Thymus (tissue), 11 donors: ENCODE results near the gene PGGHG. TPM values are rescaled to one million over a fixed set of nuclear protein-coding genes. Genes with fewer than 3 reads are reported as not detected.

Experiments
- DNase-seq, 9 donors: peaks; one replicate each; pipeline ENCODE4 v3.0.0-alpha.2; 2013; ENCODE audit warnings: low spot score in 9 of 9, low read depth in 6 of 9, missing footprints in 1 of 9
- H3K27ac ChIP-seq, 2 donors: one replicate each; pipeline ENCODE4 v1.5.1; 2013; ENCODE audit warnings: control low read depth in 1 of 2, low read depth in 1 of 2, low read length in 1 of 2, mild to moderate bottlenecking in 1 of 2, moderate library complexity in 1 of 2
- H3K27me3 ChIP-seq, 2 donors: one replicate each; pipeline ENCODE4 v1.5.1; 2013; ENCODE audit warnings: low read length in 1 of 2; ENCODE audit not compliant: control insufficient read depth in 2 of 2, insufficient read depth in 1 of 2
- H3K36me3 ChIP-seq, 2 donors: one replicate each; pipeline ENCODE4 v1.5.1; 2013; ENCODE audit warnings: low read length in 1 of 2, mild to moderate bottlenecking in 1 of 2, moderate library complexity in 1 of 2; ENCODE audit not compliant: control insufficient read depth in 2 of 2, insufficient read depth in 2 of 2
- H3K4me1 ChIP-seq, 2 donors: one replicate each; pipeline ENCODE4 v1.5.1; 2013; ENCODE audit warnings: low read length in 2 of 2; ENCODE audit not compliant: control insufficient read depth in 2 of 2, insufficient read depth in 2 of 2
- H3K4me3 ChIP-seq, 2 donors: one replicate each; pipeline ENCODE4 v1.5.1; 2013; ENCODE audit warnings: low read length in 2 of 2, control low read depth in 1 of 2, mild to moderate bottlenecking in 1 of 2
- H3K9me3 ChIP-seq, 2 donors: one replicate each; pipeline ENCODE4 v1.5.1; 2013; ENCODE audit warnings: low read length in 1 of 2, mild to moderate bottlenecking in 1 of 2; ENCODE audit not compliant: control insufficient read depth in 2 of 2, insufficient read depth in 1 of 2
- WGBS: extraction: QIAGEN DNeasy Blood & Tissue Kit; methylation state at CpG from one replicate; pipeline ENCODE4 v1.1.7; 2013; 5-methylcytosine and 5-hydroxymethylcytosine counted together
- polyA plus RNA-seq: library from polyadenylated mRNA; stranded (reverse); fragments of 200-250 nt; gene quantifications from one replicate; pipeline ENCODE4 v1.2.3, GENCODE V29; 2013
- total RNA-seq: library from RNA; stranded (reverse); fragments of 120-200 nt; gene quantifications from one replicate; pipeline ENCODE4 v1.2.4, GENCODE V29; 2013
- donor health status: healthy.

The PGGHG gene
- total and polyA plus RNA-seq, 2 donors, result 73.7 to 900 TPM

GRCh38 chr11:335779-336658, 47.1 kb downstream of the PGGHG start:
- Histone ChIP-seq H3K27ac (peak overlapping the region; percentile 19 to 64), H3K9me3 (no peaks in the 10 kb centered on the region), H3K36me3 (no peaks in the 10 kb centered on the region), H3K27me3 (no peaks in the 10 kb centered on the region), H3K4me1 (peaks cover 32 to 62% of the 10 kb centered on the region in 2 donors), H3K4me3 (no peak overlapping the region)
- DNase-seq, result no peak
- WGBS, result 45% methylated on average over 15 of the region's 15 CpGs

DNA sequence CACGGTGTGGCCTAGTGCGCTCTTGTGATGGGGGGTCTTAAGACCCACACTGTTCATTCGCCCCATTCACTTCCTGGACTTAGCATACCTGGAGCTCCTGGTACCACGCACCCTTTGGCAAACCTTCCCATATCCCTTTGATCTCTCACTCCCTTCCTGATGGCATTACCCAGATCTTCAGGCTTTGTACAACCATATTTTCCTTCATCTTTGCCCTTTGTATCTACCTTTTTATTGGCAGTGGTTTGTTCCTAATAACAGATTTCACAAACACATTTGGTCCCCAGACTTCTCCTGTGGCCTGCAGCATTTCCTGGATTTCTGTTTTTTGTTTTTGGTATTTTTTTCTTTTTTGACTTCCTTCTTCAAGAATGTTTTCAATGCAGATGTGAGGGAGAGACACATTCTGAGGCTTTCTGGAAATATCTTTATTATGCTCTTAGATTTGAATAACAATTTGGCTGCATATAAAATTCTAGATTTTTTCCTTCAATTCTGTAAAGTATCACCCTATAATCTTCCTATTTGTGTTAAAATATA, 47.8 kb downstream of the PGGHG start:
- H3K4me3 ChIP-seq, result no peak overlapping the region
- H3K36me3 ChIP-seq, result no peaks in the 10 kb centered on the region
- no peak for DNase-seq
- H3K27me3 ChIP-seq, result no peaks in the 10 kb centered on the region
- WGBS, result 62% methylated on average over 4 of the region's 4 CpGs
- peak overlapping the region; percentile 19 to 64 for H3K27ac ChIP-seq
- H3K4me1 ChIP-seq, result peaks cover 28 to 59% of the 10 kb centered on the region in 2 donors
- no peaks in the 10 kb centered on the region for H3K9me3 ChIP-seq

- no peaks in the 10 kb centered on the region for H3K9me3 ChIP-seq
- no peaks in the 10 kb centered on the region for H3K27me3 ChIP-seq
- 95% methylated on average over 6 of the region's 6 CpGs for WGBS
- no peak overlapping the region for H3K27ac ChIP-seq
- H3K36me3 ChIP-seq, result no peaks in the 10 kb centered on the region
- peaks cover 22 to 53% of the 10 kb centered on the region in 2 donors for H3K4me1 ChIP-seq
- no peak for DNase-seq
- no peak overlapping the region for H3K4me3 ChIP-seq
Observed at GRCh38 chr11:337711-338110, 48.8 kb downstream of the PGGHG start.

- DNase-seq, result no peak
- H3K27ac ChIP-seq, result no peak overlapping the region
- H3K9me3 ChIP-seq, result no peaks in the 10 kb centered on the region
- WGBS, result 96% methylated on average over 2 of the region's 2 CpGs
- no peaks in the 10 kb centered on the region for H3K36me3 ChIP-seq
- H3K27me3 ChIP-seq, result no peaks in the 10 kb centered on the region
- peaks cover 17 to 33% of the 10 kb centered on the region in 2 donors for H3K4me1 ChIP-seq
- H3K4me3 ChIP-seq, result no peak overlapping the region
Observed at GRCh38 chr11:339963-340362, 51.0 kb downstream of the PGGHG start.

DNA sequence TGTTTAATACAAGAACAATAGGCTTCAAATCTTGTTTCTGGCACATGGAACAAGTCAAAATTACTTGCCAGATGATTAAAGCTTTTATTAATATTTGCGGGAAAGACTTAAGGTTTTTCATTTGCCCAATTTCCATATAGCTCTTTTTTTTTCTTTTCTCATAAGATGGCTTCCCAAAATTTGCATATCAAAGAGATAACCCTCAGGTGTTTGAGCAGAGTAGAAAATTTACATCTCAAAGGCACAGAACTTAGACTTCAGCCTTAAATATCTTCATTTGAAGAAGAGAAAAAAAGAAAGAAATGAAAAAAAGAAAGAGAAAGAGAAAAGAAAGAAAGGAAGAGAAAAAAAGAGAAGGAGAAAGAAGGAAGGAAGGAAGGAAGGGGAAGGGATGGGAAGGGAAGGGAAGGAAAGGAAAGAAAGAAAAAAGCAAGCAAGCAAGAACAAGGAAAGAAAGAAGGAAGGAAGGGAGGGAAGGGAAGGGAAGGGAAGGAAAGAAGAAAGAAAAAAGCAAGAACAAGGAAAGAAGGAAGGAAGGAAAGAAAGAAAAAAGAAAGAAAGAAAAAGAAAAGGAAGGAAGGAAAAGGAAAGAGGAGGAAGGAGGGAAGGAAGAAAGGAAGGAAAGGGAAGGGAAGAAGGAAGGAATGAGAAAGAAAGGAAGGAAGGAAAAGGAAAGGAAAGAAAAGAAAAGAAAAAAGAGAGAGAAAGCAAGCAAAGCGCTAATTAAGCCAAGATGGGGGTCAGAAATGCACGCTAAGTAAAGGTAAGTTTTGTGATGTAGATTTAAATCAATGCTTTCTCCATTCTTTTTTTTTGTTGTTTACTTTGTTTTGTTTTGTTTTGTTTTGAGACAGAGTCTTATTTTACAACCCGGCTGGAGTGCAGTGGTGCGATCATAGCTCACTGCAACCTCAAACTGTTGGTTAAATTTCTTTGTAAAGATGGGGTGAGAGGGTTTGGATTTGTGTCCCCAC, 51.9 kb downstream of the PGGHG start:
- H3K27ac ChIP-seq, result no peak overlapping the region
- no peaks in the 10 kb centered on the region for H3K36me3 ChIP-seq
- no peaks in the 10 kb centered on the region for H3K9me3 ChIP-seq
- no peak for DNase-seq
- no peak overlapping the region for H3K4me3 ChIP-seq
- WGBS, result 96% methylated on average over 5 of the region's 5 CpGs
- no peaks in the 10 kb centered on the region for H3K27me3 ChIP-seq
- peaks cover 12 to 24% of the 10 kb centered on the region in 2 donors for H3K4me1 ChIP-seq

GRCh38 chr11:342328-342727, 53.4 kb downstream of the PGGHG start:
- Histone ChIP-seq H3K36me3 (no peaks in the 10 kb centered on the region), H3K4me3 (no peak overlapping the region), H3K27me3 (no peaks in the 10 kb centered on the region), H3K9me3 (no peaks in the 10 kb centered on the region), H3K4me1 (peaks cover 5 to 15% of the 10 kb centered on the region in 2 donors), H3K27ac (no peak overlapping the region)
- DNase-seq, result no peak
- whole genome bisulfite sequencing, result 67% methylated on average over 3 of the region's 3 CpGs

DNA sequence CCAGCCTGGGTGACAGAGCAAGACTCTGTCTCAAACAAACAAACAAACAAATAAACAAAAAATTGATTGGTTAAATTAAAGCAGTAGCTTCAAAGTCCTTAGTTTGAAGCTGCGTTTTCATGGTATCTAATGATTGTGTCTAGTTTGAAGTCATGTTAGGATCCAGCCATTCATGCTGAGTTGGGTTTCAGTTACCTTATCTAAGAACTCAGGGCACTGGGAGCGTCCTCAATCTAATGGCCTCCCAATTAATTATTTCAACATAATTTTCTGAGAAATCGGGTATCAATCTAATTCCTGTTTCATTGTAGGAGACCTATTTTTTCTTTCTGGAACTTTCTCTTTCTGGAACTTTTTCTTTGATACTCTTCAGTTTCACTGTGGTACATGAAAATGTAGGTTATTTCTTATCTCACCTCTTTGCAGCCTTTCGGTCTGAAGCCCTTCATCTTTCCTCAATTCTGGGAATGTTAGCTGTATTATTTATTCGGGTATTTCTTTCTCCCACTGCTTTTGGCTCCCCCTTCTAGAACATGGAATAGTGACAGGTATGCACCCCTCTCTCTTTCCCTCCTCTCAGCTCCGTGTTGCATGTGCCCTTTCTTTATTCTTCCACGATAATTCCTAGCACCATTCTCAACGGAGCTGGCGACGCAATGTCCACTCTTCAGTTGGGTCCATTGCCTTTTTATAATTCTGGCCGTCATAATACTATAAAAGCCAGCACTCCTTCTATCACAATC, 56.1 kb downstream of the PGGHG start:
- H3K4me3 ChIP-seq, result no peak overlapping the region
- WGBS, result 98% methylated on average over 11 of the region's 11 CpGs
- no peaks in the 10 kb centered on the region for H3K27me3 ChIP-seq
- no peaks in the 10 kb centered on the region for H3K36me3 ChIP-seq
- no peaks in the 10 kb centered on the region for H3K9me3 ChIP-seq
- peaks cover 5 to 12% of the 10 kb centered on the region in 2 donors for H3K4me1 ChIP-seq
- DNase-seq, result no peak
- H3K27ac ChIP-seq, result no peak overlapping the region
